ENCODE data around the gene NFKBIL1. TPM values are rescaled to one million over a fixed set of nuclear protein-coding genes. Genes with fewer than 3 reads are reported as not detected.

Gene NFKBIL1
- total RNA-seq, 1 experiment from 2014 or later = 19.5 TPM

- H3K36me3 Mint-ChIP-seq = no peaks in the 10 kb centered on the region
- ATAC-seq (no peak), DNase-seq (ENCODE audit: low spot score) (no peak)
- no peaks in the 10 kb centered on the region for H3K4me1 Mint-ChIP-seq
- TF ChIP-seq ZNF512 (CRISPR knock-in tag; IDR thresholded peaks at IDR 0.05; ENCODE audit: borderline replicate concordance) (no peak), ZNF138 (CRISPR knock-in tag; conservative IDR thresholded peaks at IDR 0.05) (no peak), GTF2I (CRISPR knock-in tag; conservative IDR thresholded peaks at IDR 0.05) (no peak), KAT7 (CRISPR knock-in tag; IDR thresholded peaks at IDR 0.05; ENCODE audit: borderline replicate concordance) (no peak), ESRRA (CRISPR knock-in tag; IDR thresholded peaks at IDR 0.05; ENCODE audit: borderline replicate concordance) (no peak), RELA (CRISPR knock-in tag; IDR thresholded peaks at IDR 0.05; ENCODE audit: borderline replicate concordance) (no peak), ZSCAN18 (CRISPR knock-in tag; IDR thresholded peaks at IDR 0.05) (no peak), GRHL2 (CRISPR knock-in tag; IDR thresholded peaks at IDR 0.05; ENCODE audit: insufficient replicate concordance, severe bottlenecking) (no peak)
- TF ChIP-seq, protein P1, sequence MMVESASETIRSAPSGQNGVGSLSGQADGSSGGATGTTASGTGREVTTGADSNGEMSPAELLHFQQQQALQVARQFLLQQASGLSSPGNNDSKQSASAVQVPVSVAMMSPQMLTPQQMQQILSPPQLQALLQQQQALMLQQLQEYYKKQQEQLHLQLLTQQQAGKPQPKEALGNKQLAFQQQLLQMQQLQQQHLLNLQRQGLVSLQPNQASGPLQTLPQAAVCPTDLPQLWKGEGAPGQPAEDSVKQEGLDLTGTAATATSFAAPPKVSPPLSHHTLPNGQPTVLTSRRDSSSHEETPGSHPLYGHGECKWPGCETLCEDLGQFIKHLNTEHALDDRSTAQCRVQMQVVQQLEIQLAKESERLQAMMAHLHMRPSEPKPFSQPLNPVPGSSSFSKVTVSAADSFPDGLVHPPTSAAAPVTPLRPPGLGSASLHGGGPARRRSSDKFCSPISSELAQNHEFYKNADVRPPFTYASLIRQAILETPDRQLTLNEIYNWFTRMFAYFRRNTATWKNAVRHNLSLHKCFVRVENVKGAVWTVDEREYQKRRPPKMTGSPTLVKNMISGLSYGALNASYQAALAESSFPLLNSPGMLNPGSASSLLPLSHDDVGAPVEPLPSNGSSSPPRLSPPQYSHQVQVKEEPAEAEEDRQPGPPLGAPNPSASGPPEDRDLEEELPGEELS (CRISPR knock-in tag; IDR thresholded peaks at IDR 0.05) = no peak
- H3K27me3 Mint-ChIP-seq (ENCODE audit: low read depth) = no peaks in the 10 kb centered on the region; the same call in 1 of the 2 replicates
- POLR2A ChIA-PET = no interaction called here
- H3K9me3 Mint-ChIP-seq = no peaks in the 10 kb centered on the region
- CTCF ChIA-PET = interaction anchor here (1.0 kb wide), 1 partner anchor 59 kb away, joined by 4 read pairs; no protein-coding TSS in a partner anchor
- no peak overlapping the region for H3K27ac Mint-ChIP-seq
- H3K4me3 Mint-ChIP-seq = no peak overlapping the region
Observed at GRCh38 chr6:31521835-31522234, 25.6 kb upstream of the NFKBIL1 start.

GRCh38 chr6:31525553-31525931 lies 21.9 kb upstream of the NFKBIL1 start:
- Mint-ChIP-seq H3K27me3 (ENCODE audit: low read depth) (no peaks in the 10 kb centered on the region), H3K27ac (no peak overlapping the region), H3K36me3 (peaks cover 11% of the 10 kb centered on the region), H3K9me3 (no peaks in the 10 kb centered on the region), H3K4me3 (no peak overlapping the region), H3K4me1 (peaks cover 22% of the 10 kb centered on the region)
- ChIA-PET CTCF (interaction anchor here (0.7 to 1.7 kb wide), 4 partner anchors 30 to 211 kb away, joined by 4 to 5 read pairs (median 4); partner anchors contain the start of gene CLIC1), POLR2A (interaction anchor here (0.6 kb wide), 1 partner anchor 68 kb away, joined by 3 read pairs; no protein-coding TSS in a partner anchor)
- TF ChIP-seq ATF6 (CRISPR knock-in tag; IDR thresholded peaks at IDR 0.05) (no peak), ELF4 (CRISPR knock-in tag; IDR thresholded peaks at IDR 0.05; ENCODE audit: low read depth) (no peak), RORB (CRISPR knock-in tag; IDR thresholded peaks at IDR 0.05) (no peak), ZBTB21 (CRISPR knock-in tag; IDR thresholded peaks at IDR 0.05; ENCODE audit: borderline replicate concordance) (no peak), SOX15 (CRISPR knock-in tag; IDR thresholded peaks at IDR 0.05) (no peak), SP1 (CRISPR knock-in tag; conservative IDR thresholded peaks at IDR 0.05) (no peak), TEAD1 (CRISPR knock-in tag; IDR thresholded peaks at IDR 0.05) (no peak), KAT7 (CRISPR knock-in tag; IDR thresholded peaks at IDR 0.05; ENCODE audit: borderline replicate concordance) (no peak), TEAD4 (CRISPR knock-in tag; IDR thresholded peaks at IDR 0.05) (no peak), ERG (CRISPR knock-in tag; IDR thresholded peaks at IDR 0.05) (no peak), ZNF317 (CRISPR knock-in tag; IDR thresholded peaks at IDR 0.05; ENCODE audit: borderline replicate concordance, low read depth) (no peak), OVOL2 (CRISPR knock-in tag; IDR thresholded peaks at IDR 0.05; ENCODE audit: borderline replicate concordance) (no peak), CTCF (IDR thresholded peaks at IDR 0.05) (no peak), FOXJ3 (CRISPR knock-in tag; IDR thresholded peaks at IDR 0.05; ENCODE audit: borderline replicate concordance) (no peak)
- TF ChIP-seq, protein P2, sequence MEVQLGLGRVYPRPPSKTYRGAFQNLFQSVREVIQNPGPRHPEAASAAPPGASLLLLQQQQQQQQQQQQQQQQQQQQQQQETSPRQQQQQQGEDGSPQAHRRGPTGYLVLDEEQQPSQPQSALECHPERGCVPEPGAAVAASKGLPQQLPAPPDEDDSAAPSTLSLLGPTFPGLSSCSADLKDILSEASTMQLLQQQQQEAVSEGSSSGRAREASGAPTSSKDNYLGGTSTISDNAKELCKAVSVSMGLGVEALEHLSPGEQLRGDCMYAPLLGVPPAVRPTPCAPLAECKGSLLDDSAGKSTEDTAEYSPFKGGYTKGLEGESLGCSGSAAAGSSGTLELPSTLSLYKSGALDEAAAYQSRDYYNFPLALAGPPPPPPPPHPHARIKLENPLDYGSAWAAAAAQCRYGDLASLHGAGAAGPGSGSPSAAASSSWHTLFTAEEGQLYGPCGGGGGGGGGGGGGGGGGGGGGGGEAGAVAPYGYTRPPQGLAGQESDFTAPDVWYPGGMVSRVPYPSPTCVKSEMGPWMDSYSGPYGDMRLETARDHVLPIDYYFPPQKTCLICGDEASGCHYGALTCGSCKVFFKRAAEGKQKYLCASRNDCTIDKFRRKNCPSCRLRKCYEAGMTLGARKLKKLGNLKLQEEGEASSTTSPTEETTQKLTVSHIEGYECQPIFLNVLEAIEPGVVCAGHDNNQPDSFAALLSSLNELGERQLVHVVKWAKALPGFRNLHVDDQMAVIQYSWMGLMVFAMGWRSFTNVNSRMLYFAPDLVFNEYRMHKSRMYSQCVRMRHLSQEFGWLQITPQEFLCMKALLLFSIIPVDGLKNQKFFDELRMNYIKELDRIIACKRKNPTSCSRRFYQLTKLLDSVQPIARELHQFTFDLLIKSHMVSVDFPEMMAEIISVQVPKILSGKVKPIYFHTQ (CRISPR knock-in tag; IDR thresholded peaks at IDR 0.05) = no peak
- ATAC-seq (no peak), DNase-seq (ENCODE audit: low spot score) (no peak)
